HL-60 (cell line): ENCODE data around the gene ASIC3.

Source experiments
- CTCF ChIP-seq: IDR thresholded peaks from one replicate; pipeline ENCODE4 v1.5.1; 2011; ENCODE audit warnings: low read length, control low read depth, inconsistent platforms; ENCODE audit not compliant: insufficient read depth
- GABPA ChIP-seq: IDR thresholded peaks from 2 replicates; pipeline ENCODE4 v1.6.1; 2012; ENCODE audit warnings: low read depth
- POLR2AphosphoS5 ChIP-seq: IDR thresholded peaks from 2 replicates; pipeline ENCODE4 v1.6.1; 2012; ENCODE audit warnings: low read depth

- no peak for TF ChIP-seq CTCF
- TF ChIP-seq GABPA: no peak
- no peak for TF ChIP-seq POLR2AphosphoS5
These were observed 40.2 kb upstream of the ASIC3 start for GRCh38 chr7:151008143-151008510.
